D721Med (cell line): ENCODE results near the gene ZNF839.

Source experiments
- DNase-seq: peaks from one replicate; pipeline ENCODE4 v3.0.0; 2011; ENCODE audit warnings: low spot score; ENCODE audit not compliant: insufficient read length
- FAIRE-seq: peaks from 2 replicates; lab custom pipeline; 2011; peaks lifted over from hg19 to GRCh38; lab: Jason Lieb, UNC
- TF ChIP-seq, protein P1 (sequence below): IDR thresholded peaks from 2 replicates; pipeline ENCODE4 v1.5.1; 2012; ENCODE audit warnings: mild to moderate bottlenecking, control low read depth; ENCODE audit not compliant: insufficient read depth; ENCODE audit errors: missing control alignments

ZNF839 gene

DNA sequence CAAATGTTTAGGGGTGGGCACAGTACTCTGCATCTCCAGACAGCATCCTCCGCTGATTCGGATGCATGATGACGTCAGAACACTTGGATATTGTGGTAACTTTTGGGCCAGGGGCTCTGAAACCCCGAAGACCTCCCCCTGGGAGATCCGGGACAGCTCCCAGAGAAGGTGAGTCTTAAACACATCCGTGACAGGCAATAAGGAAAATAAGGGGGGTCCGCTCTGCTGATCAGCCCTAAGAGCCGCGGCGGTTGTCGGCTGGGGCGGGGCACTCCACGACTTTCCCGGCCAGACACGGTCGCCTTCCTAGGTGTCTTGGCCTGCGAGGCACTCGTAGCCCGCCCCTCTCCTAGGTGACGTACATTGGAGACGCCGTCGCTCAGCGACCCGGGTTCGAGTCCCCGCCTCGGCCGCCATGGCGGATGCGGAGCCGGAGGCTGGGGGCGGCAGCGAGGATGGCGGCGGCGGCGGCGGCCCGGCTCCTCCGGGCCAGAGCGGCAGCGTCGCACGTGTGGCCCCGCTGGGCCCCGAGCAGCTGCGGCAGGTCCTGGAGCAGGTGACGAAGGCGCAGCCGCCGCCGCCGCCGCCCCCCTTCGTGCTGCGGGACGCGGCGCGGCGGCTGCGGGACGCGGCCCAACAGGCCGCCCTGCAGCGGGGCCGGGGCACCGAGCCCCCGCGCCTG is at the start of gene ZNF839:
TSS of gene ZNF839 (plus strand) at position 396 of the 682 bp plus-strand sequence. CDS start at position 416, 20 bp downstream.
- DNase-seq (peak; percentile 86), FAIRE-seq (no peak)
- TF ChIP-seq, protein P1, sequence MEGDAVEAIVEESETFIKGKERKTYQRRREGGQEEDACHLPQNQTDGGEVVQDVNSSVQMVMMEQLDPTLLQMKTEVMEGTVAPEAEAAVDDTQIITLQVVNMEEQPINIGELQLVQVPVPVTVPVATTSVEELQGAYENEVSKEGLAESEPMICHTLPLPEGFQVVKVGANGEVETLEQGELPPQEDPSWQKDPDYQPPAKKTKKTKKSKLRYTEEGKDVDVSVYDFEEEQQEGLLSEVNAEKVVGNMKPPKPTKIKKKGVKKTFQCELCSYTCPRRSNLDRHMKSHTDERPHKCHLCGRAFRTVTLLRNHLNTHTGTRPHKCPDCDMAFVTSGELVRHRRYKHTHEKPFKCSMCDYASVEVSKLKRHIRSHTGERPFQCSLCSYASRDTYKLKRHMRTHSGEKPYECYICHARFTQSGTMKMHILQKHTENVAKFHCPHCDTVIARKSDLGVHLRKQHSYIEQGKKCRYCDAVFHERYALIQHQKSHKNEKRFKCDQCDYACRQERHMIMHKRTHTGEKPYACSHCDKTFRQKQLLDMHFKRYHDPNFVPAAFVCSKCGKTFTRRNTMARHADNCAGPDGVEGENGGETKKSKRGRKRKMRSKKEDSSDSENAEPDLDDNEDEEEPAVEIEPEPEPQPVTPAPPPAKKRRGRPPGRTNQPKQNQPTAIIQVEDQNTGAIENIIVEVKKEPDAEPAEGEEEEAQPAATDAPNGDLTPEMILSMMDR = no peak

DNA sequence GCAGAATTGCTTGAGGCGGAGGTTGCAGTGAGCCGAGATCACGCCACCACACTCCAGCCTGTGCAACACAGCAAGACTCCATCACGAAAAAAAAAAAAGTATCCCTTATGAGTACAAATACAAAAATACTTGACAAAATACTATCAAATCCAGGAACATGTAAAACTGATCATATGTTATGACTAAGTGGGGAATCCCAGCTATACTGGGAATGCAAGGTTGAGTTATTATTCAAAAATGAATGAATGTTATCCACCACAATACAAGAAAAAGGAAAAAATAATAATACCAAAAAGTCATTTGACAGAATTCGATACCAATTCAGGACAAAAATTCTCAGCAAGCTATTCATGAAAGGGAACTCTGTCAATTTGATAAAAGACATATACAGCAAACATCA is 47.2 kb upstream of the ZNF839 start:
- no peak for FAIRE-seq
- TF ChIP-seq, protein P1 = no peak
- no peak for DNase-seq

DNA sequence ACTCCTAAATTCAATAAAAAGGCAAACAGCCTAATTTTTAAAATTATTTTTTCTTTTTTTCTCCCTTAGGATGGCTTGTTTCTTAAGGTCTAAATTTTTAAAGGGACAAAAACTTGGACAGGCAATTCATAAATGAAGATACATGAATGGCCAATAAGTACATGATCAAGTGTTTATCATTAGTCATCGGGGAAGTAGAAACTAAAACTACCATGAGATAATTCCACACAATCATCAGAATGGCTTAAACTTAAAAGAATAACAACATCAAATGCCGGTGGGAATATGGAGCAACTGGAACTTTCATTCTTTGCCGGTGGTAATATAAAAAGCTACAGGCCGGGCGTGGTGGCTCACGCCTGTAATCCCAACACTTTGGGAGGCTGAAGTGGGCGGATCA is 43.7 kb upstream of the ZNF839 start:
- TF ChIP-seq, protein P1 = no peak
- no peak for DNase-seq
- no peak for FAIRE-seq

DNA sequence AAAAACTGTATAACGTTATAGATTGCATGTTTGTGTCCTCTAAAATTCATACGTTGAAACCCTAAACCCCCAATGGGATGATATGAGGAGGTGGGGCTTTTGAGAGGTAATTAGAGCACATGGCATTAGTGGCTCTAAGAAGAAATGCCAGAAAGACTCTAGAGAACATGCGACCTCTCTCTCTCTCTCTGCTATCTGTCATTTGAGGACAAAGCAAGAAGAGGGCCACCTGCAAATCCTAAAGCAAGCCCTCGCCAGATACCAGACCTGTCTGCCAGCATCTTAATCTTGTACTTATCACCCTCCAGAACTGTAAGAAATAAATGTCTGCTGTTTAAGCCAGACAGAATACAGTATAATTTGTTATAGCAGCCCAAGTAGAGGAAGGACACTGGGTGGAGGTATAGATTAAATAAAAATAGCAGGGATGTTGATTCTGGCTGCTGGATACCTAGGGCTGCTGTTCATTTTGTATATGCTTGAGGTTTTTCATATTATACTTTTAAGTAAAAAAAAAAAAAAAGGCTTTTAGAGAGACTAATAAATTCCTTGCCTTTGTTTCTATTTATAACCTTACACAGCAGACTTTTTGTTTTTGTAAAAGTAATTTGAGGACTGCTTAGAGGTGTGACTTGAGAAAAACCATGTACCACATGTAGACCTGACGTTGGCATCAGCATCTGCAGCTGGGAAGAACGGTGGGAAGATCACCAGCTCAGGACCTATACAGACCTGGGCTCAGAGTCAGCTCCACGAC is 41.5 kb upstream of the ZNF839 start:
- DNase-seq (no peak), FAIRE-seq (no peak)
- TF ChIP-seq, protein P1 = no peak

DNA sequence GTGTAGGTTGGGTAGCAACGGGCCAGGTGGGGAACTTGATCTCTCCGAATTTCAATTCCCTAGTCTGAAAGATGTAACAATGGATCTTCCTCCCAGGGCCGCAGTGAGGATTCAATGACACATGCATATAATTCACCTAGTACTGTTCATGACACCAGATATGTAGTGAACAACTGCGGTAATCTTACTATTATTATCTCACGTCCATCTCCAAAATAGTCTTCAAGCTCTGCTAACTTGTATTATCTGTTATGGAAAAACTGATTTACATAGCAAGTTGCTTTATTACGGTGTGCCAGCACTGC is 41.0 kb upstream of the ZNF839 start:
- DNase-seq = no peak
- FAIRE-seq = no peak

DNA sequence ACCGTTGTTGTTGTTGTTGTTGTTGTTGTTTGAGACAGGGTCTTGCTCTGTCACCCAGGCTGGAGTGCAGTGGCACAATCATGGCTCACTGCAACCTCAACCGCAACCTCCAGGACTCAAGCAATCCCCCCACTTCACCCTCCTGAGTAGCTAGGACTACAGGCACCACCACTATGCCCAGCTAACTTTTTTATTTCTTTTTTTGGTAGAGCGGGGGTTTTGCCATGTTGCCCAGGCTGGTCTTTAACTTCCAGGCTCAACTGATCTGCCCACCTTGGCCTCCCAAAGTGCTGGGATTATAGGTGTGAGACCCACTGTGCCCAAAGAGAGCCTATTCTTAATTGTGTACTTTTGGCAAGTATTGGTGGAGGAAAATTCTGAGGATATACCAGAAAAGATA is 40.3 kb upstream of the ZNF839 start:
- TF ChIP-seq, protein P1 = no peak
- DNase-seq (no peak), FAIRE-seq (no peak)

More for the DNA sequence above, 41.0 kb upstream of the ZNF839 start:
- TF ChIP-seq, protein P1 = no peak
